Activated CD4-positive, alpha-beta T cell treated with anti-CD3 and anti-CD28 coated beads for 24 hours (primary cell): ENCODE results near the gene APBB2.
A peak's percentile ranks its signal among the peaks of the same experiment; 100 is the strongest.
"Not testable (repeated sequence)": the region's sequence is repeated elsewhere in the genome, so short reads cannot be mapped to it uniquely, and the experiment has no call there.

Experiments used
- DNase-seq, 2 donors: peaks; one replicate each; pipeline ENCODE4 v3.0.0-alpha.2; 2020; ENCODE audit warnings: low read depth in 2 of 2

Gene APBB2

DNA sequence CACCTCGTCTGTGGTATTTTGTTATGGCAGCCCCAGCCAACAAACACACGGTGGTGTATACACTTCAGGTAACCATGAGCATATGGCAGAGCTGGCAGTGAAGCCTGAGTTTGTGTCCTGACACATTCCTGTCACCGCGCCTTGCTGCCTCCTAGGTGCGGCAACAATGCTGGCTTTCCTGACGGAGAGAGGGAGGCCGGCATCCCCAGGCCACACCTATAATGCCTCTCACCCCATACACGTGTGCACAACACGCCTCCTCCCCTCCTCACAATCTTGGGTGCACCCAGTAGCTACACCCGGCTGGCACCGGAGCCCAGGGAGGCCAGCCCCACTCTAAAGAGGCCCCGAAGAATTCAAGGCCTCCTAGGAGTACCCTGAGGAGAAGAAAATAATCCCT, 306.0 kb downstream of the APBB2 start:
- no peak for DNase-seq

DNA sequence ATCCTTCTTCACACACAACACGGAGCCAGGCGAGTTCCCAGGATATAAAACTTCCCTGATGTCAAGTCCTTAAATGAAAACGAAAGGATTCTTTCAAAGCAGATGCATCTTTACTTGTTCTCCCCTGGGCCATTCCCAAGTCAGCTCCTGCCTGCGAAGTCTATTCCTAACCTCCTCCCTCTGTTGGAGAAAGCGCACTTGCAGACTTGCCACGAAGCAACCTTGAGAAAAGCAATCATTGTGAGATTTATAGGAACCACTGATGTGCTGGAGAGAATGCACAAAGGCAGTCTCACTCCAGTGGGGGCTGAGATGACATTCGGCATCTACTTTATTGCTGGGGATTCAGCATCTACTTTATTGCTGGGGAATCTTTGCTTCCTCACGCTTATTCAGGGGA, 308.9 kb downstream of the APBB2 start:
- no peak for DNase-seq

- DNase-seq: not testable (repeated sequence)
Measured at GRCh38 chr4:40900531-40900930, 313.8 kb downstream of the APBB2 start.

DNA sequence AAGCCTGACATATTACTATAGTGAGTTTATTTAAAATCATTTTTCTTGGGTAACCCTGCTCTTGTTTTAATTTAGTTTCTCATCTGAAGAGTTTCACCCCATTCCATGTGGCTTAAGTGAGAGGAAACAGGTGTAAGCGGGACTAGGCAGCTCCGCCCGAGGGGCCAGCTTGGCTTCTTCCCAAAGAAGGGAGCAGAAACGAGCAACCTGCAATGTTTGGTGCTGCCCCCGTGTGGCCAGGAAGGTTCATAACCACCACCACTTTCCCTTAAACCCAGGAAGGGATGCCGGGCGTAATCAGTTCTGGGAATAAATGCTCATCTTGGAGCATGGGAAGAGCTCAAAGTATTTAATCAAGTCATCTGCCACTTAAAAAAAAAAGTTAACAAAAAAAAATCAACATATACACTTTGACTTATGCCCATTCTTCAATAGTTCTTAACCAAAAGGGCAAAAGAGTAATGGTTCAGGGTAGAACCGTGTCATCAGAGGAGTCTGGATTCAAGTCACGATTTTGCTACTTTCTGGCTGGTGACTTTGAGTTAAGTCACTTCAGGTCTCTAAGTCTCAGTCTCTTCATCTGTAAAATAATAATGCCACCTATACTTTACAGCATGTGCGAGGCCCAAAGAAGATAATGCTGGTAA, 316.7 kb downstream of the APBB2 start:
- peak; percentile 61 to 72 for DNase-seq

DNA sequence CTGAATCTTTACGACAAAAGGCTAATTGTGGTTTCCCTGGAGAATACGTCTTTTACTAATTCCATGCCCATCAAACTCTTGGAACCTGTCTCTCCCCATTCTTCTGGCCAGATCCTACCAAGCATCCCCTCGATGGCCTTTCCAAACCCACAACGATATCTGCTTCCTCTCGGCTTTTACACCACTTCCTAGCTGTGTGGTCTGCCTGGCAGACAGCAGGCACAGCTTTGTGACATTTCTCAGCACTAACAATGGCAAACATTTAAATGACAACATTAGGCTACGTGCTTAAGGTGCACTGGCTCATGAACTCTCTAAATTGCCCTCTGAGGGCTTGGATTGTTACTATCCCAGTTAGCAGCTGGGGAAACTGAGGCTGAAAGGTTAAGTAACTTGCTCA, 323.6 kb downstream of the APBB2 start:
- DNase-seq: no peak

DNA sequence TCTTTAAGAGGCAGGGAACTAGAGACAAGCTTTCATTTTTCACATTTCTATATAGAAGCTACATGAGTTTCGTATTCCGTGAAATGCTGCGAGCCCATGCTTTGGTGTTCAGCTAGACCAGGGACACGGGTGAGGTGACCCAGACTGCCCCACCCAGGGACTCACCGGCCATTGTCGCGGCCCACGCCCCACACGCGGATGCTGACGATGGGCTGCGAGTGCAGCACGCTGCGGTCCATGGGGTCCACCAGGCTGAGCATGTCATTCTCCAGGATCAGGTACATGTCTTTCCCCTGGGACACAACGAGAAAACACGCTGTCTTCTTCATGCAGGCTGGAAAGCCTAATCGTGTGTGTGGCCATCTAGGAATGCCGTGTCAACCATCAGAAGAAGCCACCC, 324.1 kb downstream of the APBB2 start:
- no peak for DNase-seq

- DNase-seq: no peak
Measured at GRCh38 chr4:40888933-40889332, 325.4 kb downstream of the APBB2 start.

DNA sequence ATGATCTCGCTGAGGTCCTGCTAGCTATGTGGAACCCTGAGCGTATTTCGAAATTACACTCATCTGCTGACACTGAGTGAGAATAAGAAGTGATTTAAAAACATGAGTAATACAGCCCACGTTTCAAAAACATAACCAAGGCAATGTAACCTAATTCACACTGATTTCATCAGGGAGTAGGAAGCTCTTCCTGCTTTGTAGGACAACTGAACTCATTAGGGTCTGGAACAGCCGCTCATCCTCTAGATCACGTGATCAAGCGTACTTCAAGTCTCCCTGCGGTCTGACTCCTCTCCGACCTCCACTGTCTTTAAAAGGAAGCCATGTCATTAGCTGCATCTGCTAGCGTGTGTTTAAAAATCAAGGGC, 326.6 kb downstream of the APBB2 start:
- DNase-seq: no peak

DNA sequence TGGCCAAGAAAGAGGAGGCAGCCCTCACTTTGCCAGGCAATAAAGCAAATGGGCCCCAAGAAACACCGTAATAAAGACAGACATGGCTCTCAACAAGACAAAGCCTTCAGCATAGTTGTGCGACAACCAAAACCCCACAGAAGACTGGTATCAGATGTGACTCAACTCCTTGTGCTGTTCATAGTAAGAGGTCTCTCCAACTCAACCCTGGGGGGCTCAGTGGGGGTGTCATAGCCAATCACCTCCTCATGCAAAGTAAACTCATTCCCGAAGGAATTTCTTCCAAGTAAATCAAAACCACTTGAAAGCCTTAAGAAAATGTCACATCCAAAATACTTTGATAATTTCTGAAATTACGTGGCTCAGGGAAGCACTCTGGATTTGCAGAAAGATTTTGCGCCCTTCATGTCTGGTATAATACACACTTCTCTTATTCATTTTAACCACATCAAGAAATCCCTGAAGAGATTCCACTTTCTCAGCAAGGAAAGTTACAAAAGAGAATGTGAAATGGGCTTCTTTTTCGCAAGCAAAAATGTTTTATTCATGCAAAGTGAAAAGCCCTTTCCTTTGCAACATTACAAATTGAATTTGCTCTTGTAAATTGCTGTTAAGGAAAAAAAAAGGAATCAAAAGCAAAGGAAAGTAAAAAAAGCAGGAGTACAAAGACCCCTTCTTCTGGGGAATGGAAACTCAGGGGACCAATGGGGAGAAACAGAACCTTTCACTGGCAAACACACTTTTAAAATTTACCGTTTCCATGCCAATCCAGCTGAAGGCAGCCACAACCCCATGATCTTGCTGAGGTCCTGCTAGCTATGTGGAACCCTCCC, 327.2 kb downstream of the APBB2 start:
- DNase-seq: no peak

- no peak for DNase-seq
Measured at GRCh38 chr4:40881851-40882250, 332.5 kb downstream of the APBB2 start.

GRCh38 chr4:40881096-40881495, 333.2 kb downstream of the APBB2 start:
- no peak for DNase-seq

GRCh38 chr4:40878548-40879055, 335.7 kb downstream of the APBB2 start:
- DNase-seq: no peak

- no peak for DNase-seq
Measured at GRCh38 chr4:40877081-40877480, 337.3 kb downstream of the APBB2 start.

DNA sequence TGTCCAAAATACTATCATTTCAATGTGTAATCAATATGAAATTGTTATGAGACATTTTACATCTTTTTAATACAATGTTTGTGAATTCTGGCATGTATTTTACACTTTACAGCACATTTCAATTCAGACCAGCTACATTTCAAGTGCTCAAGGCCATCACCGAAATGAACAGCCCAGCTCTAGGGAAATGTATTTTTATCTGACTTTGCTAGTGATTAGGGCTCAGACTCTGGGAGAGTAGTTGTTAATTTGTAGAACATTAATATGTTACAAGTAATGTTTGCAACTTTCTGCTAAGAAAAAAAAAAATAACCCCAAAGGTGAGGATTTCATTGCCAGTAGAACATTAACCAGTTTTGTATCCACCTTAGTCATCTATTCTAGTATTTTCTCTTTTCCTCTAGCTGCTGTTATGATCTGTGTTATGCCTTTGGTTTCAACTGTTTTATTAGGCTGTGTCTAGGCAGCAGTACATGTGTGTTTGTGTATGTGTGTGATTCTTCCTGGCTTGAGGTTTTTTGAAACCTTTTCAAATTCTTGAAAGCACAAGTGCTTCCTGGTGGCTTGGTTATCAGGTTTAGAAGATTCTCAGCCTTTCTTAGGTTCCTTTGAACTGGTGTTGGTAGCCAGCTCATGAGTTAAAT, 338.7 kb downstream of the APBB2 start:
- DNase-seq: no peak

GRCh38 chr4:40874901-40875300, 339.4 kb downstream of the APBB2 start:
- DNase-seq: no peak

- no peak for DNase-seq
Measured at GRCh38 chr4:40874331-40874730, 340.0 kb downstream of the APBB2 start.

GRCh38 chr4:40871695-40872250, 342.6 kb downstream of the APBB2 start:
- DNase-seq: no peak

GRCh38 chr4:40870150-40870549, 344.2 kb downstream of the APBB2 start:
- DNase-seq: no peak

GRCh38 chr4:40865696-40866095, 348.6 kb downstream of the APBB2 start:
- DNase-seq: no peak

GRCh38 chr4:40864531-40864930, 349.8 kb downstream of the APBB2 start:
- DNase-seq: no peak

- DNase-seq: no peak
Measured at GRCh38 chr4:40858962-40859361, 355.4 kb downstream of the APBB2 start.

DNA sequence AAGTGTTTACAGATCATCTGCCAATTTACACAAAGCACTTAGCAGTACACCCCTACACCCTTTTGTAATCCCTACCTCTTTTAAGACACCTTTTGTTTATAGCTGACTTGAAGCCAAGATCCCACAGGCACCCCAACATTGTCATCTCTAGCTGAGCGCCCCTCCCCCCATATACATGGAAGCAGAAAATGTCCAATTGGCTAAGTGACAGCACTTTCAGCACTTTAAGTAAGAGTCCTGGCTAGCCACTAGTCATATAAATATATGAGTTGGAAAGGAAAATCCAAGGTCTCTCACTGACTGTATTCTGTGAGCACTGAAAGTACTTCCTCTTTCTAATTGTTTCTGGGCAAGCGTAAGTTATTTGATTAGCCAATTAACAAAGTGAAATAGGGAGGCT, 356.4 kb downstream of the APBB2 start:
- DNase-seq: no peak
